Panc1 (cell line): ENCODE results near the gene DCDC2B. TPM values are rescaled to one million over a fixed set of nuclear protein-coding genes. Genes with fewer than 3 reads are reported as not detected.

Experiments
- ATAC-seq: fragments of 200-7000 bp; cut with Tn5 transposase; 2 replicates; pipeline ENCODE4 v1.9.1; 2020; ENCODE audit warnings: mild to moderate bottlenecking, moderate library complexity
- BruUV-seq: library from RNA; stranded (reverse); fragments of 400-500 nt; replicated peaks from 2 replicates; lab custom pipeline; 2021; lab: Mats Ljungman, UMichigan
- CTCF ChIA-PET: fragments of 300-600 bp; sonication (Branson Sonifier 250); formaldehyde crosslinking; loops from one replicate; lab custom pipeline; 2022; ENCODE audit warnings: antibody characterized with exemption; lab: Charles Lee
- POLR2A ChIA-PET: fragments of 300-600 bp; sonication (Branson Sonifier 250); formaldehyde crosslinking; loops from one replicate; lab custom pipeline; 2022; ENCODE audit warnings: antibody characterized with exemption; lab: Charles Lee
- DNase-seq: peaks from one replicate; pipeline ENCODE4 v3.0.0-alpha.2; 2010; ENCODE audit warnings: low read depth, low spot score
- H3K27ac ChIP-seq: 2 replicates; pipeline ENCODE4 v1.5.1; 2011; ENCODE audit warnings: mild to moderate bottlenecking, low read length, inconsistent platforms
- H3K27me3 ChIP-seq: fragments of 200-500 bp; sonication (Bioruptor generic); 2 replicates; pipeline ENCODE4 v1.6.0; 2014; ENCODE audit warnings: low read length, inconsistent platforms; ENCODE audit not compliant: control insufficient read depth, insufficient read depth
- H3K36me3 ChIP-seq: fragments of 200-500 bp; sonication (Bioruptor generic); 2 replicates; pipeline ENCODE4 v1.5.1; 2014; ENCODE audit warnings: inconsistent platforms, mild to moderate bottlenecking, low read length, moderate library complexity; ENCODE audit not compliant: control insufficient read depth, insufficient read depth
- H3K4me1 ChIP-seq: 2 replicates; pipeline ENCODE4 v1.5.1; 2011; ENCODE audit warnings: inconsistent platforms, mild to moderate bottlenecking, low read length, moderate library complexity; ENCODE audit not compliant: control insufficient read depth, insufficient read depth
- H3K4me3 ChIP-seq, 2 experiments: 2 replicates each; pipeline ENCODE4 v1.5.1; 2011 to 2012; ENCODE audit warnings: low read depth in 2 of 2, low read length in 2 of 2, mild to moderate bottlenecking in 2 of 2, inconsistent platforms in 1 of 2, moderate library complexity in 1 of 2
- H3K9me3 ChIP-seq: fragments of 200-500 bp; sonication (Bioruptor generic); 2 replicates; pipeline ENCODE4 v1.5.1; 2014; ENCODE audit warnings: low read depth, mild to moderate bottlenecking, inconsistent platforms, low read length, moderate library complexity; ENCODE audit not compliant: control insufficient read depth, insufficient read depth
- POLR2AphosphoS5 ChIP-seq: IDR thresholded peaks from 2 replicates; pipeline ENCODE4 v1.6.1; 2012; ENCODE audit warnings: mild to moderate bottlenecking, low read depth, low read length, moderate library complexity
- SIN3A ChIP-seq: IDR thresholded peaks from 2 replicates; pipeline ENCODE4 v1.6.1; 2012; ENCODE audit warnings: low read depth, mild to moderate bottlenecking, low read length, moderate library complexity, borderline replicate concordance; ENCODE audit not compliant: insufficient read depth
- TCF7L2 ChIP-seq: IDR thresholded peaks from 2 replicates; pipeline ENCODE4 v1.6.1; 2011; ENCODE audit warnings: mild to moderate bottlenecking, low read depth, low read length, inconsistent platforms
- in situ Hi-C: cut with HindIII; loops from 2 replicates; pipeline ENCODE4 v1.10.0; 2016; ENCODE audit warnings: low sequenced_read_pairs, low pct_unique_long_range_greater_than_20kb
- intact Hi-C: fragments of 100-400 bp; cut with micrococcal nuclease; formaldehyde crosslinking; loops from one replicate; pipeline ENCODE4 v1.10.0; 2022; ENCODE audit not compliant: unreplicated experiment
- total RNA-seq: library from RNA; stranded (reverse); gene quantifications from one replicate; pipeline ENCODE4 v1.2.1, GENCODE V29; 2021; ENCODE audit not compliant: unreplicated experiment
- TF ChIP-seq, protein P1 (sequence below): fragments of 450-650 bp; IDR thresholded peaks from 2 replicates; pipeline ENCODE4 v1.5.1; 2017; ENCODE audit warnings: mild to moderate bottlenecking
- TF ChIP-seq, protein P2 (sequence below), 2 experiments: IDR thresholded peaks; 2 replicates each; pipeline ENCODE4 v1.6.1; 2011 to 2012; ENCODE audit warnings: low read depth in 2 of 2, control low read depth in 1 of 2, low read length in 1 of 2, mild to moderate bottlenecking in 1 of 2, moderate library complexity in 1 of 2; ENCODE audit not compliant: insufficient read depth in 1 of 2

The DCDC2B gene
- total RNA-seq, 1 experiment from 2014 or later, result not detected

GRCh38 chr1:32204943-32205361 lies 3.9 kb upstream of the DCDC2B start:
- DNase-seq, result no peak
- ChIA-PET CTCF (interaction anchor here (0.6 kb wide), 1 partner anchor 54 kb away, joined by 3 read pairs; no protein-coding TSS in a partner anchor), POLR2A (no interaction called here)
- no peak for TF ChIP-seq POLR2AphosphoS5
- TF ChIP-seq, protein P1, sequence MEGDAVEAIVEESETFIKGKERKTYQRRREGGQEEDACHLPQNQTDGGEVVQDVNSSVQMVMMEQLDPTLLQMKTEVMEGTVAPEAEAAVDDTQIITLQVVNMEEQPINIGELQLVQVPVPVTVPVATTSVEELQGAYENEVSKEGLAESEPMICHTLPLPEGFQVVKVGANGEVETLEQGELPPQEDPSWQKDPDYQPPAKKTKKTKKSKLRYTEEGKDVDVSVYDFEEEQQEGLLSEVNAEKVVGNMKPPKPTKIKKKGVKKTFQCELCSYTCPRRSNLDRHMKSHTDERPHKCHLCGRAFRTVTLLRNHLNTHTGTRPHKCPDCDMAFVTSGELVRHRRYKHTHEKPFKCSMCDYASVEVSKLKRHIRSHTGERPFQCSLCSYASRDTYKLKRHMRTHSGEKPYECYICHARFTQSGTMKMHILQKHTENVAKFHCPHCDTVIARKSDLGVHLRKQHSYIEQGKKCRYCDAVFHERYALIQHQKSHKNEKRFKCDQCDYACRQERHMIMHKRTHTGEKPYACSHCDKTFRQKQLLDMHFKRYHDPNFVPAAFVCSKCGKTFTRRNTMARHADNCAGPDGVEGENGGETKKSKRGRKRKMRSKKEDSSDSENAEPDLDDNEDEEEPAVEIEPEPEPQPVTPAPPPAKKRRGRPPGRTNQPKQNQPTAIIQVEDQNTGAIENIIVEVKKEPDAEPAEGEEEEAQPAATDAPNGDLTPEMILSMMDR, result no peak
- TF ChIP-seq SIN3A, result no peak
- TF ChIP-seq, protein P2, sequence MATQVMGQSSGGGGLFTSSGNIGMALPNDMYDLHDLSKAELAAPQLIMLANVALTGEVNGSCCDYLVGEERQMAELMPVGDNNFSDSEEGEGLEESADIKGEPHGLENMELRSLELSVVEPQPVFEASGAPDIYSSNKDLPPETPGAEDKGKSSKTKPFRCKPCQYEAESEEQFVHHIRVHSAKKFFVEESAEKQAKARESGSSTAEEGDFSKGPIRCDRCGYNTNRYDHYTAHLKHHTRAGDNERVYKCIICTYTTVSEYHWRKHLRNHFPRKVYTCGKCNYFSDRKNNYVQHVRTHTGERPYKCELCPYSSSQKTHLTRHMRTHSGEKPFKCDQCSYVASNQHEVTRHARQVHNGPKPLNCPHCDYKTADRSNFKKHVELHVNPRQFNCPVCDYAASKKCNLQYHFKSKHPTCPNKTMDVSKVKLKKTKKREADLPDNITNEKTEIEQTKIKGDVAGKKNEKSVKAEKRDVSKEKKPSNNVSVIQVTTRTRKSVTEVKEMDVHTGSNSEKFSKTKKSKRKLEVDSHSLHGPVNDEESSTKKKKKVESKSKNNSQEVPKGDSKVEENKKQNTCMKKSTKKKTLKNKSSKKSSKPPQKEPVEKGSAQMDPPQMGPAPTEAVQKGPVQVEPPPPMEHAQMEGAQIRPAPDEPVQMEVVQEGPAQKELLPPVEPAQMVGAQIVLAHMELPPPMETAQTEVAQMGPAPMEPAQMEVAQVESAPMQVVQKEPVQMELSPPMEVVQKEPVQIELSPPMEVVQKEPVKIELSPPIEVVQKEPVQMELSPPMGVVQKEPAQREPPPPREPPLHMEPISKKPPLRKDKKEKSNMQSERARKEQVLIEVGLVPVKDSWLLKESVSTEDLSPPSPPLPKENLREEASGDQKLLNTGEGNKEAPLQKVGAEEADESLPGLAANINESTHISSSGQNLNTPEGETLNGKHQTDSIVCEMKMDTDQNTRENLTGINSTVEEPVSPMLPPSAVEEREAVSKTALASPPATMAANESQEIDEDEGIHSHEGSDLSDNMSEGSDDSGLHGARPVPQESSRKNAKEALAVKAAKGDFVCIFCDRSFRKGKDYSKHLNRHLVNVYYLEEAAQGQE (IDR thresholded peaks at IDR 0.05; ENCODE audit: insufficient read depth in 1 of 2, low read depth in 2 of 2, low read length in 1 of 2), result no peak
- no peak for TF ChIP-seq TCF7L2
- intact Hi-C loops, result no loop called here
- peak overlapping the region; percentile 63 to 90 for H3K4me3 ChIP-seq
- H3K4me1 ChIP-seq, result peaks cover 28% of the 10 kb centered on the region
- H3K27me3 ChIP-seq, result no peaks in the 10 kb centered on the region
- no TSS peak for BruUV-seq
- H3K27ac ChIP-seq, result peak overlapping the region; percentile 77
- H3K9me3 ChIP-seq, result no peaks in the 10 kb centered on the region
- ATAC-seq, result peak; percentile 32
- in situ Hi-C loops, result no loop called here
- H3K36me3 ChIP-seq, result no peaks in the 10 kb centered on the region

GRCh38 chr1:32205401-32206370 lies 3.2 kb upstream of the DCDC2B start, which contains the start of gene IQCC:
TSS of gene IQCC (plus strand) at chr1:32205671. CDS start at chr1:32205682, 11 bp downstream.
- no peaks in the 10 kb centered on the region for H3K36me3 ChIP-seq
- TF ChIP-seq SIN3A (peak; percentile 87; the same call in 1 of the 2 replicates), TCF7L2 (no peak), POLR2AphosphoS5 (peak; percentile 90)
- TF ChIP-seq, protein P2 (IDR thresholded peaks at IDR 0.05; ENCODE audit: insufficient read depth in 1 of 2, low read depth in 2 of 2, low read length in 1 of 2), result no peak
- CTCF ChIA-PET, result interaction anchor here (0.6 to 1.5 kb wide), 2 partner anchors 10 to 53 kb away, joined by 3 to 5 read pairs; no protein-coding TSS in a partner anchor
- DNase-seq (no peak), ATAC-seq (peak; percentile 88)
- POLR2A ChIA-PET, result interaction anchor here (0.6 kb wide), 1 partner anchor 100 kb away, joined by 8 read pairs; no protein-coding TSS in a partner anchor
- TSS peak; percentile 93 for BruUV-seq
- H3K27me3 ChIP-seq, result no peaks in the 10 kb centered on the region
- peak within 1 kb of the TSS; percentile 77 for H3K27ac ChIP-seq
- H3K9me3 ChIP-seq, result no peaks in the 10 kb centered on the region
- peak within 1 kb of the TSS; percentile 63 to 90 for H3K4me3 ChIP-seq
- in situ Hi-C loops (no loop called here), intact Hi-C loops (no loop called here)
- H3K4me1 ChIP-seq, result peaks cover 24% of the 10 kb centered on the region
